Fibroblast of skin of right biceps (primary cell): ENCODE results near the gene TAS2R46.
A peak's percentile ranks its signal among the peaks of the same experiment; 100 is the strongest.
"Not testable (repeated sequence)": the region's sequence is repeated elsewhere in the genome, so short reads cannot be mapped to it uniquely, and the experiment has no call there.

ENCODE experiments used
- DNase-seq: peaks from one replicate; pipeline ENCODE4 v3.0.0-alpha.2; 2013

The TAS2R46 gene

GRCh38 chr12:11033959-11034358 is 28.1 kb downstream of the TAS2R46 start:
- not testable (repeated sequence) for DNase-seq

- DNase-seq: no peak
Observed at GRCh38 chr12:11031307-11031706, 30.8 kb downstream of the TAS2R46 start, which contains the start of gene TAS2R31. TSS of gene TAS2R31 (minus strand) at chr12:11031407. CDS start at chr12:11031335, 72 bp downstream.

- no peak for DNase-seq
Observed at GRCh38 chr12:11026118-11026517, 36.0 kb downstream of the TAS2R46 start.

GRCh38 chr12:11023387-11023786 is 38.7 kb downstream of the TAS2R46 start:
- no peak for DNase-seq

GRCh38 chr12:11022520-11022919 is 39.6 kb downstream of the TAS2R46 start, which contains the start of gene TAS2R19:
TSS of gene TAS2R19 (minus strand) at chr12:11022620. CDS start at chr12:11022571, 49 bp downstream.
- DNase-seq: no peak

- DNase-seq: no peak
Observed at GRCh38 chr12:11016937-11017336, 45.2 kb downstream of the TAS2R46 start.

GRCh38 chr12:11015775-11016430 is 46.2 kb downstream of the TAS2R46 start:
- no peak for DNase-seq

- DNase-seq: peak; percentile 10
Observed at GRCh38 chr12:11014234-11014633, 47.9 kb downstream of the TAS2R46 start.
